Esophagus muscularis mucosa (tissue), 4 donors: ENCODE measurements around the gene JARID2. TPM values are rescaled to one million over a fixed set of nuclear protein-coding genes. Genes with fewer than 3 reads are reported as not detected.

Experiments used
- DNase-seq: peaks from one replicate; pipeline ENCODE4 v3.0.0-alpha.2; 2017; ENCODE audit errors: extremely low spot score
- H3K27ac ChIP-seq, 4 donors: fragments of 200-600 bp; sonication (generic); replicated peaks in 1 of 4; 1 replicate in 3 of 4; 2 replicates in 1 of 4; pipeline ENCODE4 v1.5.1; 2016 to 2019; ENCODE audit warnings: mild to moderate bottlenecking in 1 of 4
- H3K27me3 ChIP-seq, 4 donors: fragments of 200-600 bp; sonication (generic); one replicate each; pipeline versions ENCODE4 v1.5.1 to v1.6.0; 2016 to 2019
- H3K36me3 ChIP-seq, 4 donors: fragments of 200-600 bp; sonication (generic); one replicate each; pipeline ENCODE4 v1.5.1; 2016 to 2019
- H3K4me1 ChIP-seq, 4 donors: fragments of 200-600 bp; sonication (generic); one replicate each; pipeline ENCODE4 v1.5.1; 2016 to 2019
- H3K4me3 ChIP-seq, 4 donors: fragments of 200-600 bp; sonication (generic); 1 replicate in 2 of 4; 2 replicates in 2 of 4; pipeline ENCODE4 v1.5.1; 2016 to 2019; ENCODE audit warnings: mild to moderate bottlenecking in 4 of 4, moderate library complexity in 1 of 4
- H3K9me3 ChIP-seq, 4 donors: fragments of 200-600 bp; sonication (generic); 1 replicate in 3 of 4; 2 replicates in 1 of 4; pipeline ENCODE4 v1.5.1; 2016 to 2019
- CTCF ChIP-seq, 3 experiments: fragments of 200-600 bp in 2 of 3; fragments of 450-650 bp in 1 of 3; sonication (generic) in 2 of 3; IDR thresholded peaks; one replicate each; pipeline ENCODE4 v1.5.1; 2017 to 2019; ENCODE audit warnings: antibody characterized with exemption in 3 of 3, mild to moderate bottlenecking in 2 of 3, moderate library complexity in 1 of 3
- EP300 ChIP-seq: sonication (generic); formaldehyde crosslinking; IDR thresholded peaks from one replicate; pipeline ENCODE4 v1.6.1; 2017; ENCODE audit warnings: antibody characterized with exemption
- POLR2A ChIP-seq: fragments of 450-650 bp; IDR thresholded peaks from one replicate; pipeline ENCODE4 v1.6.1; 2017; ENCODE audit warnings: antibody characterized with exemption, moderate library complexity, mild to moderate bottlenecking, low read depth
- POLR2AphosphoS5 ChIP-seq, 2 donors: sonication (generic); formaldehyde crosslinking; IDR thresholded peaks; one replicate each; pipeline ENCODE4 v1.6.1; 2017; ENCODE audit warnings: antibody characterized with exemption in 2 of 2
- WGBS: methylation state at CpG from one replicate; pipeline ENCODE4 v1.1.5; 2018; 5-methylcytosine and 5-hydroxymethylcytosine counted together
- intact Hi-C: fragments of 100-400 bp; cut with DNase I; formaldehyde crosslinking; loops from one replicate; pipeline ENCODE4 v1.15.1; 2023
- total RNA-seq, 4 donors: library from RNA; depleted of rRNA; stranded (reverse); fragments of >200 nt; gene quantifications; one replicate each; pipeline versions ENCODE4 v1.1.0 to v1.2.1, GENCODE V29; 2016

JARID2 gene
- total RNA-seq, 4 donors from 2014 or later = 5.8 to 10.4 (median 8.1) TPM

- Histone ChIP-seq H3K4me1 (no peaks in the 10 kb centered on the region), H3K9me3 (no peaks in the 10 kb centered on the region), H3K27me3 (no peaks in the 10 kb centered on the region), H3K4me3 (no peak overlapping the region), H3K36me3 (no peaks in the 10 kb centered on the region), H3K27ac (no peak overlapping the region)
- WGBS = 83% methylated on average over 3 of the region's 3 CpGs
- intact Hi-C loops = no loop called here
- TF ChIP-seq EP300 (no peak), POLR2AphosphoS5 (IDR thresholded peaks at IDR 0.05) (no peak), POLR2A (no peak), CTCF (IDR thresholded peaks at IDR 0.05) (no peak)
- DNase-seq = no peak
These were observed 37.9 kb upstream of the JARID2 start for GRCh38 chr6:15207923-15208322.

GRCh38 chr6:15213838-15214400 lies 31.9 kb upstream of the JARID2 start:
- Histone ChIP-seq H3K4me3 (no peak overlapping the region), H3K9me3 (no peaks in the 10 kb centered on the region), H3K27me3 (no peaks in the 10 kb centered on the region), H3K4me1 (no peaks in the 10 kb centered on the region), H3K27ac (no peak overlapping the region), H3K36me3 (no peaks in the 10 kb centered on the region)
- no peak for TF ChIP-seq CTCF (IDR thresholded peaks at IDR 0.05)
- TF ChIP-seq POLR2A = no peak
- no peak for TF ChIP-seq EP300
- TF ChIP-seq POLR2AphosphoS5 (IDR thresholded peaks at IDR 0.05) = no peak
- intact Hi-C loops = no loop called here
- 89% methylated on average over 7 of the region's 7 CpGs for WGBS
- no peak for DNase-seq

GRCh38 chr6:15218401-15218800 lies 27.5 kb upstream of the JARID2 start:
- no peaks in the 10 kb centered on the region for H3K27me3 ChIP-seq
- DNase-seq = no peak
- WGBS = 97% methylated on average over 18 of the region's 18 CpGs
- peaks cover 9 to 10% (median 10%) of the 10 kb centered on the region in 4 donors for H3K4me1 ChIP-seq
- TF ChIP-seq POLR2AphosphoS5 (IDR thresholded peaks at IDR 0.05) = no peak
- no peak for TF ChIP-seq CTCF (IDR thresholded peaks at IDR 0.05)
- TF ChIP-seq POLR2A = no peak
- no peak for TF ChIP-seq EP300
- H3K27ac ChIP-seq = no peak overlapping the region
- no peaks in the 10 kb centered on the region for H3K36me3 ChIP-seq
- H3K4me3 ChIP-seq = no peak overlapping the region
- H3K9me3 ChIP-seq = no peaks in the 10 kb centered on the region
- intact Hi-C loops = no loop called here

- DNase-seq = no peak
These were observed 25.8 kb upstream of the JARID2 start for GRCh38 chr6:15220062-15220461.

More at GRCh38 chr6:15220062-15220461, 25.8 kb upstream of the JARID2 start:
- intact Hi-C loops = no loop called here
- H3K36me3 ChIP-seq = no peaks in the 10 kb centered on the region
- WGBS = 85% methylated on average over 2 of the region's 2 CpGs
- H3K9me3 ChIP-seq = no peaks in the 10 kb centered on the region
- TF ChIP-seq CTCF (IDR thresholded peaks at IDR 0.05) = no peak
- TF ChIP-seq POLR2A = no peak
- TF ChIP-seq EP300 = no peak
- H3K27me3 ChIP-seq = no peaks in the 10 kb centered on the region
- H3K4me3 ChIP-seq = no peak overlapping the region
- peaks cover 9 to 10% (median 10%) of the 10 kb centered on the region in 4 donors for H3K4me1 ChIP-seq
- H3K27ac ChIP-seq = no peak overlapping the region
